ENCODE measurements around the gene SLC16A13.
"Not testable (repeated sequence)": the region's sequence is repeated elsewhere in the genome, so short reads cannot be mapped to it uniquely, and the experiment has no call there.

The SLC16A13 gene

GRCh38 chr17:7035591-7036368, at the start of gene SLC16A13:
Gene SLC16A13 (plus strand): TSS chr17:7036015. CDS start chr17:7036383, 368 bp downstream.
- peak; percentile 83 to 98 (median 94) for DNase-seq
- intact Hi-C loops (cut with DNase I) = no loop called here

- no peak for DNase-seq
- intact Hi-C loops (cut with DNase I) = no loop called here
These were observed 49.1 kb upstream of the SLC16A13 start for GRCh38 chr17:6986676-6987075.

- no peak for DNase-seq
- intact Hi-C loops (cut with DNase I) = no loop called here
These were observed 46.0 kb upstream of the SLC16A13 start for GRCh38 chr17:6989779-6990178.

- intact Hi-C loops (cut with DNase I); DNase-seq: not testable (repeated sequence)
These were observed 42.2 kb upstream of the SLC16A13 start for GRCh38 chr17:6993613-6994056.

GRCh38 chr17:6994118-6994598, 41.7 kb upstream of the SLC16A13 start:
- intact Hi-C loops (cut with DNase I) = no loop called here
- DNase-seq = no peak

- no peak for DNase-seq
- intact Hi-C loops (cut with DNase I) = no loop called here
These were observed 41.1 kb upstream of the SLC16A13 start for GRCh38 chr17:6994666-6995256.

GRCh38 chr17:6995500-6996255, 40.1 kb upstream of the SLC16A13 start, which contains the start of gene ALOX12:
Gene ALOX12 (plus strand): TSS chr17:6996049. CDS start chr17:6996118, 69 bp downstream.
- intact Hi-C loops (cut with DNase I) = no loop called here

GRCh38 chr17:6996256-6997011, 39.4 kb upstream of the SLC16A13 start:
- DNase-seq = no peak
- intact Hi-C loops (cut with DNase I) = no loop called here

More at GRCh38 chr17:6995500-6996255, 40.1 kb upstream of the SLC16A13 start, which contains the start of gene ALOX12:
- DNase-seq = no peak

GRCh38 chr17:6997171-6997570, 38.6 kb upstream of the SLC16A13 start:
- DNase-seq = peak in 11 of 42 donors; percentile 15 to 61 (median 39)
- intact Hi-C loops (cut with DNase I) = no loop called here

- intact Hi-C loops (cut with DNase I) = no loop called here
These were observed 36.8 kb upstream of the SLC16A13 start for GRCh38 chr17:6998855-6999508.

GRCh38 chr17:7001318-7001961, 34.4 kb upstream of the SLC16A13 start:
- peak in 8 of 42 donors; percentile 37 to 66 (median 48) for DNase-seq
- intact Hi-C loops (cut with DNase I) = loop anchor here (5.0 to 10.0 kb wide), 2 partner anchors 89 to 157 kb away; no protein-coding TSS in a partner anchor

More at GRCh38 chr17:6998855-6999508, 36.8 kb upstream of the SLC16A13 start:
- DNase-seq = no peak

GRCh38 chr17:7002288-7003047, 33.3 kb upstream of the SLC16A13 start:
- no peak for DNase-seq

GRCh38 chr17:7003745-7004144, 32.1 kb upstream of the SLC16A13 start:
- intact Hi-C loops (cut with DNase I) = loop anchor here (5.0 to 10.0 kb wide), 2 partner anchors 91 to 159 kb away; no protein-coding TSS in a partner anchor

More at GRCh38 chr17:7002288-7003047, 33.3 kb upstream of the SLC16A13 start:
- intact Hi-C loops (cut with DNase I) = loop anchor here (5.0 to 10.0 kb wide), 2 partner anchors 90 to 158 kb away; no protein-coding TSS in a partner anchor

GRCh38 chr17:7004398-7005253, 31.2 kb upstream of the SLC16A13 start:
- DNase-seq = peak in 7 of 42 donors; percentile 36 to 74 (median 53)
- intact Hi-C loops (cut with DNase I) = loop anchor here (5.0 to 10.0 kb wide), 2 partner anchors 92 to 160 kb away; no protein-coding TSS in a partner anchor

More at GRCh38 chr17:7003745-7004144, 32.1 kb upstream of the SLC16A13 start:
- no peak for DNase-seq

GRCh38 chr17:7005716-7006115, 30.1 kb upstream of the SLC16A13 start:
- intact Hi-C loops (cut with DNase I) = loop anchor here (10.0 kb wide), 1 partner anchor 161 kb away; no protein-coding TSS in a partner anchor
- no peak for DNase-seq

Data from head of caudate nucleus (tissue), 42 donors.